Peyer's patch (tissue), 4 donors: ENCODE results near the gene BRCA2.

Source experiments
- CTCF ChIP-seq, 6 experiments: fragments of 450-650 bp in 4 of 6; fragments of 200-600 bp in 2 of 6; sonication (generic) in 1 of 6; IDR thresholded peaks; one replicate each; pipeline ENCODE4 v1.5.1; 2017 to 2019; ENCODE audit warnings: antibody characterized with exemption in 6 of 6, mild to moderate bottlenecking in 3 of 6, moderate library complexity in 1 of 6
- POLR2A ChIP-seq, 2 donors: fragments of 450-650 bp; IDR thresholded peaks; one replicate each; pipeline ENCODE4 v1.5.1; 2017; ENCODE audit warnings: antibody characterized with exemption in 2 of 2, mild to moderate bottlenecking in 2 of 2, moderate library complexity in 2 of 2

- TF ChIP-seq POLR2A (IDR thresholded peaks at IDR 0.05), result no peak
- TF ChIP-seq CTCF (IDR thresholded peaks at IDR 0.05), result no peak
Measured at GRCh38 chr13:32385410-32385809, 70.1 kb downstream of the BRCA2 start.
